KOPT-K1 (cell line): Measurements from ENCODE around the gene GAN.
"Not testable (repeated sequence)": the region's sequence is repeated elsewhere in the genome, so short reads cannot be mapped to it uniquely, and the experiment has no call there.

Experiments
- H3K27ac ChIP-seq: fragments of 200-600 bp; sonication (generic); 2 replicates; pipeline ENCODE4 v1.5.1; 2016; ENCODE audit warnings: antibody characterized with exemption, mild to moderate bottlenecking, low read depth, low read length; ENCODE audit not compliant: poor library complexity, severe bottlenecking
- H3K36me3 ChIP-seq: fragments of 200-600 bp; sonication (generic); 2 replicates; pipeline ENCODE4 v1.5.1; 2017; ENCODE audit warnings: antibody characterized with exemption, mild to moderate bottlenecking, low read length, moderate library complexity; ENCODE audit not compliant: insufficient read depth
- H3K9me3 ChIP-seq: fragments of 200-600 bp; sonication (generic); 2 replicates; pipeline ENCODE4 v1.5.1; 2017; ENCODE audit warnings: antibody characterized with exemption, low read length, mild to moderate bottlenecking; ENCODE audit not compliant: insufficient read depth, poor library complexity, severe bottlenecking

Gene GAN

GRCh38 chr16:81415751-81416150 lies 101.0 kb downstream of the GAN start:
- H3K9me3 ChIP-seq, result no peaks in the 10 kb centered on the region
- no peak overlapping the region for H3K27ac ChIP-seq

GRCh38 chr16:81416749-81417148 lies 102.0 kb downstream of the GAN start:
- Histone ChIP-seq H3K27ac (no peak overlapping the region), H3K36me3 (no peaks in the 10 kb centered on the region), H3K9me3 (peaks cover 3% of the 10 kb centered on the region)

More at GRCh38 chr16:81415751-81416150, 101.0 kb downstream of the GAN start:
- H3K36me3 ChIP-seq, result no peaks in the 10 kb centered on the region

DNA sequence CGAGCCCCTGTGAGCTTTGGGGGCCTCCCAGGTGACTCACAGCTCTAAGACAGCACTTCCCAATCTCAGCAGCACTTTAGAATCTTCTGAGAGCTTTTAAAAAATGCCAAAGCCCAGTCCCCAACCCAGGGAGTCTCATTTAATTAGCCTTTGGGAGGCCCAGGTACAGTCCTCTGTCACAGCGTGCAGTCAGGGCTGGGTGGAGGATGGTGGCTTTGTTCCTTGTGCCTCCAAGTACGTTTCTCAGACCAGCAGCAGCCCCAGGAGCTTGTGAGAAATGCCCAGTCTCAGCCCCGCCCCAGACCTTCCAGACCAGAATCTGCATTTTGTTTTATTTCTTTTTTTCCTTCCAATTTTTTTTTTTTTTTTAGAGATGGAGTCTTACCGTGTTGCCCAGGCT lies 102.4 kb downstream of the GAN start:
- peaks cover 7% of the 10 kb centered on the region for H3K9me3 ChIP-seq
- no peak overlapping the region for H3K27ac ChIP-seq
- no peaks in the 10 kb centered on the region for H3K36me3 ChIP-seq

DNA sequence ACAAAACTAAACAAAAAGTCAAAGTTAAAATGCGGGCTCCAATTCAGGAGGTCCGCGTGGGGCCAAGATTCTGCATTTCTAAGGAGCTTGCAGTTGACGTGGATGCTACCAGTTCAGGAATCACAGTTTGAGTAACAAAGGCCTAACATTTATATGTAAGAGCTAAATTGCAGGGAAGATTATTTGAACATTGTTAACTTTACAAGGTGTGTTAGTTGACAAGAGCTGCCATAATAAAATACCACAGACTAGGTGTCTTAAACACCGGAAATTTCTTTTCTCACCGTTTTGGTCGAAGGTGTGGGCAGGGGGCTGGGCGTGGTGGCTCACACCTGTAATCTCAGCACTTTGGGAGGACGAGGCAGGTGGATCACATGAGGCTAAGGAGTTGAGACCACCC lies 105.0 kb downstream of the GAN start:
- Histone ChIP-seq H3K27ac (no peak overlapping the region), H3K9me3 (peaks cover 11% of the 10 kb centered on the region), H3K36me3 (no peaks in the 10 kb centered on the region)

GRCh38 chr16:81421126-81421525 lies 106.4 kb downstream of the GAN start:
- no peaks in the 10 kb centered on the region for H3K36me3 ChIP-seq
- H3K27ac ChIP-seq, result no peak overlapping the region
- peaks cover 11% of the 10 kb centered on the region for H3K9me3 ChIP-seq

DNA sequence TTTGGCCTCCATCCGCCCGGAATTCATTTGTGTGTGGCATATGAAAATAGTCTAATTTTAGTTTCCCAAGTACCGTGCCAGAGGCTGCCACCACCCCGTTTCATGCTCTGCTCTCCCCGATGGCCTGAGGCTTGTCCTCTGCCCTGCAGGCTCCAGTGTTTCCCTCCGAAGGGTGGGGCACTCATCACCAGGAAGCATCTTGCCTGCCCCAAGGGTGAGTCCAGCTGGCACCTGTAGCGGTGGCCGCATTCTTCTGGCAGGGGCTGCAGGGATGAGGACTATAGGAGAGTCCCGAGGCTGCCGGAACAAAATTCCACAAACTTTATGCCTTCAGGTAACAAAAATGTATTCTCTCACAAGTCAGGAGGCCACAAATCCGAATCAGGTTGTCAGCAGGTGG lies 106.8 kb downstream of the GAN start:
- no peak overlapping the region for H3K27ac ChIP-seq
- peaks cover 11% of the 10 kb centered on the region for H3K9me3 ChIP-seq
- no peaks in the 10 kb centered on the region for H3K36me3 ChIP-seq

GRCh38 chr16:81422153-81422552 lies 107.4 kb downstream of the GAN start:
- H3K27ac ChIP-seq, H3K36me3 ChIP-seq: not testable (repeated sequence)
- peaks cover 11% of the 10 kb centered on the region for H3K9me3 ChIP-seq

DNA sequence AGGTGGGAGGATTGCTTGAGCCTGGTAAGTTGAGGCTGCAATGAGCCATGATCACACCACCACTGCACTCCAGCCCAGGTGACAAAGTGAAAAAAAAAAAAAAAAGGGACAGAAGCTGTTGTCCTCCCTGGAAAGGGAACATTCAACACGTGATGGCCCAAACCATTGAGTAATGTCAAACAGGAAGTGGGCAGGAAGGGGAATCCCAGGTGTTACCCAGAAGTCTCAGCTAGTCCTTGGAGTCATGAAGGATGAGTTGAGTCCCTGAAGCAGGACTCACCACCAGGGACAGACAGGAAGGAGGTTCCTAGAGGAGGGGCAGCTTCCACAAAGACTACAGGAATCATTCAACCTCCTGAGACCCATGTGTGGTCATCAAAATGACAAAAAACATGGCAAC lies 110.0 kb downstream of the GAN start:
- H3K27ac ChIP-seq, result no peak overlapping the region

DNA sequence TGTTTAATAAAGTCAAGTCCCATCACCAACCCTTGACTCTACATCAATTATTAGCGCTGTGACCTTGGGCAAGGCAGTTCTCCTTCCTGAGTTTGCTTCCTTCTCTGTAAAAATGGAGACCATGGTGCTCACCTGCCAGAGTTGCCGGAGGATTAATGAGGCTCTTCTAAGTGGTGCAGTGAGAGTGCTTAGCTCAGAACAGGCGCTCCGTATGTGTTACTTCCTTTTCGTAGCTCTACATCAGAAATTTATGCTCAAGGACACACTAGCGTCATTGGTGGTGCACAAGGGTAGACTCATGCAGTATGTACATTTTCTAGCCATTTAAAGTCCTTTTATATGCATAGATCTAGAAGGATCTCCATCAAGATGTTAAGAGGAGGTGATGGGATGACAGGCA lies 112.5 kb downstream of the GAN start:
- H3K9me3 ChIP-seq, result peaks cover 4% of the 10 kb centered on the region
- no peak overlapping the region for H3K27ac ChIP-seq
- H3K36me3 ChIP-seq, result no peaks in the 10 kb centered on the region

More for the DNA sequence above, 110.0 kb downstream of the GAN start:
- H3K36me3 ChIP-seq, result no peaks in the 10 kb centered on the region
- peaks cover 11% of the 10 kb centered on the region for H3K9me3 ChIP-seq

- Histone ChIP-seq H3K27ac (no peak overlapping the region), H3K9me3 (no peaks in the 10 kb centered on the region), H3K36me3 (no peaks in the 10 kb centered on the region)
Measured at GRCh38 chr16:81429045-81429521, 114.3 kb downstream of the GAN start.

DNA sequence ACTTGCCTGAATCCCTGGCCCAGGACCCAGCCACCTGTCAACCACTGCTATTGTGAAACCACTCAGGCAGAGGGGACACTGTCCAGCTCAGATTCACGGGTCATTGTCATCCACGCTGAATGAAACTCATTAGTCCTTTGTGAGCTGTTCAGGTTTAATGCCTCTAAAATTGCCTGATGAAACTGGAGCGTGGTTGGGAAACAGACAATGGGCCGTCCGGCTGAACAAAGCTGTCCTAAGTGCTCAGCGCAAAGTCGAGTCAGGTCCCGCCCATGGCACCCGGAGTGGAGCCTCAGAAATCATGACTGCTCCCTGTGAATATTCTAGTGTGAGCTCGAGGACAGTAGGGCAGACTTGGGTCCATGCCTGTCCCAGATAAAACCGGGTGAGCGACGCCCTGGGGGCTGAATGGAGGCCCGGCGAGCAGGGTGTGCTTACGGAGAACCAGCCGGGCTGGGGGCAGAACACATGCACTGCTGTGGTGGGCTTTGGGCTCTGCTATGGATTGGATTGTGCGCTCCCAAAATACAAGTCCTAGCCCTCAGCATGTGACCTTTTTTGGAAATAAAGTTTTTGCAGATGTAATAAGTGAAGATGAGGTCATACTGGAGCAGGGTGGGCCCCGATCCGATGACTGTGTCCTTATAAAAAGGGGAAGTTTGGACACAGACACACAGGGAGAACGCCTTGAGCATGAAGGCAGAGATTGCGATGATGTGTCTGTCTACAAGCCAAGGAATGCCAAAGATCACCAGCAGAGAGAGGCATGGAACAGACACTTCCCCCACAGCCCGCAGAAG lies 117.0 kb downstream of the GAN start:
- no peak overlapping the region for H3K27ac ChIP-seq
- no peaks in the 10 kb centered on the region for H3K36me3 ChIP-seq
- H3K9me3 ChIP-seq, result no peaks in the 10 kb centered on the region

GRCh38 chr16:81432937-81433557 lies 118.3 kb downstream of the GAN start:
- Histone ChIP-seq H3K36me3 (no peaks in the 10 kb centered on the region), H3K9me3 (no peaks in the 10 kb centered on the region), H3K27ac (peak overlapping the region; percentile 62)

DNA sequence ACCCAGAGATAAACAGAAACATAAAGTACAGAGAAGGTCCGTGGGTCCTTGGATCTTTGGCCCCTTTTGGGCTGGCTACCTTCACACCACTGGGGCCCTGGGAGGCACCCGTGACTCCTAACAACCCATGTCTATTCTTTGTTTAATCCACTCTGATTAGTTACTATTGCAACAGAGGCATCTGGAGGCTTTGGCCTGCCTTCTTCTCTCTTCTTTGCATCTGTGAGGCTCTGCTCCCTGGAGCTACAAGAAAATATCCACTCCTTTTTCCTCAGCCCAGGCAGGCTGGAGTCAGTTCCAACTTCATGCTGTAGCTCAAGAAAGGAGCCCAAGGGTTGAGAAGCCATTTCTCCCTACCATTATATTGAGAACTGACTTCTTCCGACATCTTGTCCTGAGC lies 120.3 kb downstream of the GAN start:
- no peak overlapping the region for H3K27ac ChIP-seq
- H3K9me3 ChIP-seq, result no peaks in the 10 kb centered on the region
- no peaks in the 10 kb centered on the region for H3K36me3 ChIP-seq

DNA sequence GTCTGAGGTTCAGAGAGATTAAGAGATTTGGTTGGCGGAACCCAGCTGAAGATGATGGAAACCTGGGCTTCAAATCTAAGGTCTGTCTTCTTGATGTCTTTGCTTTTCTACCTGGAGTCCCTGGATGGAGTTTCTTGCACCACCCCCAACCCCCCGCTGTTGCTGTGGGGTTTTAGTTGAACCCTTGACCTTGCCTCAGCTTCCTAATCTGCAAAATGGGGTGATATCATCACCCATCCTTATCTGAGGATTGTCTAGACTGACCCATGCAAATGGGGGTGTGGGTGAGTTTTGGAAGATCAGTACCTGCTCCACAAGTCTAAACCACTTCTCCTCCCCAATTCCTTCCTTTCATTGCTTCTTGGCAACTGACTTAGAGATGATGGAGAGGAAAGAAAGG lies 120.8 kb downstream of the GAN start:
- no peaks in the 10 kb centered on the region for H3K36me3 ChIP-seq
- H3K27ac ChIP-seq, result no peak overlapping the region
- no peaks in the 10 kb centered on the region for H3K9me3 ChIP-seq

DNA sequence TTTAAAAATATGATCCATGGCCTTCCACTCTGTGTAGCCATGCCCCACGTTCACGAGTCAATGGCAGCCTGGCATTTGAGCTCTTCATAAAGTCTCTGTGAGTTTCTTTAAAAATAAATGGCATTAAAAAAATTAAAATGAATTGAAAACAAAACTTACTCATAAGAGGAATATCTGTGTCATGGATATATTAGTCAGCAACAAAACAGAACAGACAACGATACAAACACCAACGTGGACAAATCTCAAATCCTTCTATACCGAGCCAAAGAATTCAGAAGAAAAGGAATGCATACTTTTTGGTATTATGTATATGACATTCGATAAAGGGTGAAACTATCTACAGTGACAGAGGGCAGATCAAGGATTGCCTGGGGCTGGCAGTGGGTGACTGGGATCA lies 121.6 kb downstream of the GAN start:
- Histone ChIP-seq H3K36me3 (no peaks in the 10 kb centered on the region), H3K27ac (no peak overlapping the region)

GRCh38 chr16:81437865-81438264 lies 123.1 kb downstream of the GAN start:
- Histone ChIP-seq H3K27ac (no peak overlapping the region), H3K36me3 (no peaks in the 10 kb centered on the region), H3K9me3 (no peaks in the 10 kb centered on the region)

More for the DNA sequence above, 121.6 kb downstream of the GAN start:
- H3K9me3 ChIP-seq, result no peaks in the 10 kb centered on the region
